Neural cell (in vitro differentiated cells): ENCODE data around the gene CDH4. TPM values are rescaled to one million over a fixed set of nuclear protein-coding genes. Genes with fewer than 3 reads are reported as not detected.

Source experiments
- H2AFZ ChIP-seq: fragments of 200-600, 300-800 bp; sonication (generic), shearing (Covaris generic); 2 replicates; pipeline ENCODE4 v1.6.0; 2014; ENCODE audit warnings: low read depth, mild to moderate bottlenecking, antibody characterized with exemption, low read length, moderate library complexity
- H3F3A ChIP-seq: fragments of 200-600 bp; shearing (Covaris generic); 2 replicates; pipeline ENCODE4 v1.6.1; 2016; ENCODE audit warnings: mild to moderate bottlenecking, moderate library complexity, mixed read lengths, antibody characterized with exemption, low read length; ENCODE audit not compliant: insufficient read depth, poor library complexity, severe bottlenecking
- H3K27ac ChIP-seq: fragments of 200-600, 300-800 bp; sonication (generic), shearing (Covaris generic); 2 replicates; pipeline ENCODE4 v1.5.1; 2014; ENCODE audit warnings: mild to moderate bottlenecking, low read length, moderate library complexity
- H3K27me3 ChIP-seq: fragments of 300-800, 200-600 bp; sonication (generic), shearing (Covaris generic); 2 replicates; pipeline ENCODE4 v1.6.0; 2014; ENCODE audit warnings: mild to moderate bottlenecking, low read depth, low read length, moderate library complexity; ENCODE audit not compliant: insufficient read depth
- H3K36me3 ChIP-seq: fragments of 300-800, 200-600 bp; sonication (generic), shearing (Covaris generic); 2 replicates; pipeline ENCODE4 v1.5.1; 2014; ENCODE audit warnings: mild to moderate bottlenecking, antibody characterized with exemption, low read length, moderate library complexity; ENCODE audit not compliant: insufficient read depth
- H3K4me2 ChIP-seq: fragments of 300-800, 200-600 bp; sonication (generic), shearing (Covaris generic); 2 replicates; pipeline ENCODE4 v1.6.0; 2014; ENCODE audit warnings: mild to moderate bottlenecking, low read length
- H3K4me3 ChIP-seq: fragments of 300-800, 200-600 bp; sonication (generic), shearing (Covaris generic); 2 replicates; pipeline ENCODE4 v1.5.1; 2014; ENCODE audit warnings: mild to moderate bottlenecking, low read length, moderate library complexity
- H3K79me2 ChIP-seq: fragments of 200-600 bp; shearing (Covaris generic); replicated peaks from 2 replicates; pipeline ENCODE4 v1.6.0; 2014; ENCODE audit warnings: mild to moderate bottlenecking, low read length, moderate library complexity; ENCODE audit not compliant: insufficient read depth
- H3K9ac ChIP-seq: fragments of 300-800, 200-600 bp; sonication (generic), shearing (Covaris generic); 2 replicates; pipeline ENCODE4 v1.6.1; 2016; ENCODE audit warnings: mild to moderate bottlenecking, low read length, mixed read lengths
- H3K9me2 ChIP-seq: fragments of 200-600 bp; shearing (Covaris generic); 2 replicates; pipeline ENCODE4 v1.6.1; 2016; ENCODE audit warnings: mild to moderate bottlenecking, low read length, mixed read lengths; ENCODE audit not compliant: insufficient read depth
- H3K9me3 ChIP-seq: fragments of 200-600, 300-800 bp; sonication (generic), shearing (Covaris generic); 2 replicates; pipeline ENCODE4 v1.6.1; 2016; ENCODE audit warnings: mild to moderate bottlenecking, mixed run types, low read length, moderate library complexity, mixed read lengths
- H4K20me1 ChIP-seq: fragments of 200-600 bp; shearing (Covaris generic); 2 replicates; pipeline ENCODE4 v1.6.1; 2016; ENCODE audit warnings: mild to moderate bottlenecking, mixed run types; ENCODE audit not compliant: insufficient read depth
- EP300 ChIP-seq: fragments of 450-650 bp; conservative IDR thresholded peaks from 2 replicates; pipeline ENCODE4 v1.6.1; 2014; ENCODE audit warnings: antibody characterized with exemption, mild to moderate bottlenecking, moderate library complexity; ENCODE audit not compliant: poor library complexity, severe bottlenecking
- EZH2 ChIP-seq: fragments of 200-600, 300-800 bp; shearing (Covaris generic), sonication (generic); IDR thresholded peaks from 2 replicates; pipeline ENCODE4 v1.6.1; 2014; ENCODE audit warnings: antibody characterized with exemption, low read length, borderline replicate concordance, mild to moderate bottlenecking; ENCODE audit not compliant: insufficient read depth, poor library complexity, severe bottlenecking
- MXI1 ChIP-seq: fragments of 450-650 bp; conservative IDR thresholded peaks from 2 replicates; pipeline ENCODE4 v1.6.1; 2014; ENCODE audit warnings: antibody characterized with exemption, mild to moderate bottlenecking; ENCODE audit not compliant: poor library complexity, severe bottlenecking
- POLR2AphosphoS5 ChIP-seq: IDR thresholded peaks from 2 replicates; pipeline ENCODE4 v1.6.1; 2012
- RAD21 ChIP-seq: fragments of 450-650 bp; conservative IDR thresholded peaks from 2 replicates; pipeline ENCODE4 v1.6.1; 2014; ENCODE audit warnings: antibody characterized with exemption, mild to moderate bottlenecking, moderate library complexity
- SMC3 ChIP-seq: fragments of 450-650 bp; conservative IDR thresholded peaks from 2 replicates; pipeline ENCODE4 v1.6.1; 2014; ENCODE audit warnings: antibody characterized with exemption, mild to moderate bottlenecking, moderate library complexity; ENCODE audit not compliant: poor library complexity
- TAF1 ChIP-seq: IDR thresholded peaks from 2 replicates; pipeline ENCODE4 v1.6.1; 2012; ENCODE audit warnings: low read depth
- polyA plus RNA-seq: library from polyadenylated mRNA; depleted of rRNA; stranded (reverse); fragments of >200 nt; gene quantifications from 2 replicates; pipeline ENCODE4 v1.2.3, GENCODE V29; 2014
- TF ChIP-seq, protein P1 (sequence below): IDR thresholded peaks from 2 replicates; pipeline ENCODE4 v1.6.1; 2012; ENCODE audit warnings: borderline replicate concordance
- TF ChIP-seq, protein P2 (sequence below): fragments of 450-650 bp; IDR thresholded peaks from 2 replicates; pipeline ENCODE4 v1.5.1; 2014; ENCODE audit warnings: antibody characterized with exemption, mild to moderate bottlenecking, moderate library complexity; ENCODE audit not compliant: poor library complexity, severe bottlenecking

Gene CDH4
- polyA plus RNA-seq, 1 donor from 2014 or later, result 24.6 TPM

DNA sequence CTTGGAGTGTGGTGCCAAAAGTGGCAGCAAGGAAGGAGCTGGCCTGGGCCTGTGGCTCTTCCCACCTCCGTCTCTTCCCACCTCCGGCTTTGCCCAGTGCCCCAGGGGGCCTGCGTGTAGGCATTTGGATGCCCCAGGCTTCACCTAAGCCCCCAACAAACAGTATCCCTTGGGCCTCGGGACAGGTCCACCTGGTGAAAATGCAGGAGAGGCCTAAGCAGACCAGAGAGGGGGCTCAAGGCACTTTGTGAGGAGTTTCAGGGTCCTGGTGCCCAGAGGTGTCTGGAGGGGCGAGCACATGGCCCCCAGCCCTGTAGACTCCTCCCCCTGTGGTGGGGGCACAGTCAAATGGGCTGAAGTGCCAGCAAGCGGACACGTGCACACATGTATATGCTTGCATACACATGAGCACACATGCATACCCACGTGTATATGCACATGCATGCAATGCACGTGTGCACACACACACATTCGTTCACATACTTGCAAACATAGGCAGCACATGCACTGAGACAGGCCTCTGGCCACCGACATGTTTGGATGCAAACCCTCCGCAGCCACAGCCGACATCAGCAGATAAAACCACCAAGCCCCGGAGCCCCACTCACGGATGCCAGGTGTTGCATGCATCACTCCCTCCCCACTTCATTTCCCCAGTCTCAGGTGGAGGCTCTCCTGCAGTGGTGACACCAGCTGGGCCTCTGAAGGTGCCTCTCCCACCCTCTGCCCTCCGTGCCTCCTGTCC is 689.1 kb downstream of the CDH4 start:
- H3K27me3 ChIP-seq, result no peaks in the 10 kb centered on the region
- TF ChIP-seq TAF1 (no peak), RAD21 (no peak), MXI1 (no peak), SMC3 (no peak), EP300 (no peak), EZH2 (no peak), POLR2AphosphoS5 (no peak)
- TF ChIP-seq, protein P1, sequence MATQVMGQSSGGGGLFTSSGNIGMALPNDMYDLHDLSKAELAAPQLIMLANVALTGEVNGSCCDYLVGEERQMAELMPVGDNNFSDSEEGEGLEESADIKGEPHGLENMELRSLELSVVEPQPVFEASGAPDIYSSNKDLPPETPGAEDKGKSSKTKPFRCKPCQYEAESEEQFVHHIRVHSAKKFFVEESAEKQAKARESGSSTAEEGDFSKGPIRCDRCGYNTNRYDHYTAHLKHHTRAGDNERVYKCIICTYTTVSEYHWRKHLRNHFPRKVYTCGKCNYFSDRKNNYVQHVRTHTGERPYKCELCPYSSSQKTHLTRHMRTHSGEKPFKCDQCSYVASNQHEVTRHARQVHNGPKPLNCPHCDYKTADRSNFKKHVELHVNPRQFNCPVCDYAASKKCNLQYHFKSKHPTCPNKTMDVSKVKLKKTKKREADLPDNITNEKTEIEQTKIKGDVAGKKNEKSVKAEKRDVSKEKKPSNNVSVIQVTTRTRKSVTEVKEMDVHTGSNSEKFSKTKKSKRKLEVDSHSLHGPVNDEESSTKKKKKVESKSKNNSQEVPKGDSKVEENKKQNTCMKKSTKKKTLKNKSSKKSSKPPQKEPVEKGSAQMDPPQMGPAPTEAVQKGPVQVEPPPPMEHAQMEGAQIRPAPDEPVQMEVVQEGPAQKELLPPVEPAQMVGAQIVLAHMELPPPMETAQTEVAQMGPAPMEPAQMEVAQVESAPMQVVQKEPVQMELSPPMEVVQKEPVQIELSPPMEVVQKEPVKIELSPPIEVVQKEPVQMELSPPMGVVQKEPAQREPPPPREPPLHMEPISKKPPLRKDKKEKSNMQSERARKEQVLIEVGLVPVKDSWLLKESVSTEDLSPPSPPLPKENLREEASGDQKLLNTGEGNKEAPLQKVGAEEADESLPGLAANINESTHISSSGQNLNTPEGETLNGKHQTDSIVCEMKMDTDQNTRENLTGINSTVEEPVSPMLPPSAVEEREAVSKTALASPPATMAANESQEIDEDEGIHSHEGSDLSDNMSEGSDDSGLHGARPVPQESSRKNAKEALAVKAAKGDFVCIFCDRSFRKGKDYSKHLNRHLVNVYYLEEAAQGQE, result no peak
- TF ChIP-seq, protein P2, sequence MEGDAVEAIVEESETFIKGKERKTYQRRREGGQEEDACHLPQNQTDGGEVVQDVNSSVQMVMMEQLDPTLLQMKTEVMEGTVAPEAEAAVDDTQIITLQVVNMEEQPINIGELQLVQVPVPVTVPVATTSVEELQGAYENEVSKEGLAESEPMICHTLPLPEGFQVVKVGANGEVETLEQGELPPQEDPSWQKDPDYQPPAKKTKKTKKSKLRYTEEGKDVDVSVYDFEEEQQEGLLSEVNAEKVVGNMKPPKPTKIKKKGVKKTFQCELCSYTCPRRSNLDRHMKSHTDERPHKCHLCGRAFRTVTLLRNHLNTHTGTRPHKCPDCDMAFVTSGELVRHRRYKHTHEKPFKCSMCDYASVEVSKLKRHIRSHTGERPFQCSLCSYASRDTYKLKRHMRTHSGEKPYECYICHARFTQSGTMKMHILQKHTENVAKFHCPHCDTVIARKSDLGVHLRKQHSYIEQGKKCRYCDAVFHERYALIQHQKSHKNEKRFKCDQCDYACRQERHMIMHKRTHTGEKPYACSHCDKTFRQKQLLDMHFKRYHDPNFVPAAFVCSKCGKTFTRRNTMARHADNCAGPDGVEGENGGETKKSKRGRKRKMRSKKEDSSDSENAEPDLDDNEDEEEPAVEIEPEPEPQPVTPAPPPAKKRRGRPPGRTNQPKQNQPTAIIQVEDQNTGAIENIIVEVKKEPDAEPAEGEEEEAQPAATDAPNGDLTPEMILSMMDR, result no peak
- no peaks in the 10 kb centered on the region for H3K9me2 ChIP-seq
- no peaks in the 10 kb centered on the region for H3K36me3 ChIP-seq
- no peak overlapping the region for H3K27ac ChIP-seq
- H3K4me2 ChIP-seq, result no peak overlapping the region
- H3K9ac ChIP-seq, result no peak overlapping the region
- no peaks in the 10 kb centered on the region for H3F3A ChIP-seq
- H4K20me1 ChIP-seq, result no peaks in the 10 kb centered on the region
- no peak overlapping the region for H2AFZ ChIP-seq
- no peaks in the 10 kb centered on the region for H3K79me2 ChIP-seq
- H3K4me3 ChIP-seq, result no peak overlapping the region
- H3K9me3 ChIP-seq, result no peaks in the 10 kb centered on the region

DNA sequence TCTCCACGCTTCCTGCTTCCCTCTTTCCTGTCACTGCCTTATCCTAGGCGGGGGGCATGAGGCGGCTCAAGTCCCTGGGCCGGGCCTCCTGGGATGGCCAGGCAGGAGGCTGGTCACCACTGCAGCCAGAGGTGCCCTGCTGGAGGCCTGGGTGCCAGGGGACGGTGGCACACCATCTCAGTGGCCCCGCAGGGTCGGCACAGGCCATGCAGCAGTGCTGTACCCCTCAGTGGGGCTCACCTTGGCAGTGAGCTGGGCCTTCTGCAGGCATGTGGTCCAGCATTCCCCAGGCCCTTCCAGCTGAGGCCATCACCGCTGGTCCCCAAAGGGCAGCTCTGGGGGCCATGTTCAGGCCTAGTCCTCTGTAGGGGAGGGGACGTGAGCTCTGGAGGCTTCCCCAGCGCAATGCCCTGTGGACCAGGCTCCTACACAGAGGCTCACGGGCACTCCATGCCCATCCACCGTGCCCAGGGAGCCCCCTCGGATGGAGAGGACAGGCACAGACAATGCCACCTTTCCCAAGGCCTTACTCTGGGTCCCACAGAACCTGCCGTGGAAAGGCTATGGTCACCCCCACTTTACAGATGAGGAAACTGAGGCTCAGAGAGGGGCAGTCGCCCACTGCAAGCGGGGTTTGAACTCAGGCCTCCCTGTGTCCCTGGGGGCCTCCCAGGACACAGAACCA is 689.8 kb downstream of the CDH4 start:
- Histone ChIP-seq H2AFZ (no peak overlapping the region), H3K4me2 (no peak overlapping the region), H3K9ac (no peak overlapping the region), H3K27me3 (no peaks in the 10 kb centered on the region), H3K9me2 (no peaks in the 10 kb centered on the region), H3F3A (no peaks in the 10 kb centered on the region), H3K4me3 (no peak overlapping the region), H4K20me1 (no peaks in the 10 kb centered on the region), H3K79me2 (no peaks in the 10 kb centered on the region), H3K27ac (no peak overlapping the region), H3K9me3 (no peaks in the 10 kb centered on the region), H3K36me3 (no peaks in the 10 kb centered on the region)
- TF ChIP-seq EP300 (no peak), RAD21 (no peak)
- TF ChIP-seq, protein P1, result no peak
